Gastrocnemius medialis (tissue), 4 donors: Measurements from ENCODE around the gene PI4KA. TPM values are rescaled to one million over a fixed set of nuclear protein-coding genes. Genes with fewer than 3 reads are reported as not detected.

Experiments
- ATAC-seq, 2 donors: fragments of 150-250 bp; one replicate each; pipeline ENCODE4 v1.9.1; 2016
- DNase-seq, 2 donors: peaks; one replicate each; pipeline ENCODE4 v3.0.0-alpha.2; 2019
- H3K27ac ChIP-seq, 4 donors: fragments of 200-600 bp; sonication (generic); 1 replicate in 1 of 4; 2 replicates in 3 of 4; pipeline ENCODE4 v1.5.1; 2016 to 2018; ENCODE audit warnings: mild to moderate bottlenecking in 2 of 4, moderate library complexity in 1 of 4
- H3K27me3 ChIP-seq, 3 donors: fragments of 200-600 bp; sonication (generic) in 2 of 3; 1 replicate in 1 of 3; 2 replicates in 2 of 3; pipeline versions ENCODE4 v1.5.1 to v1.6.0; 2016 to 2019; ENCODE audit warnings: mild to moderate bottlenecking in 1 of 3, moderate library complexity in 1 of 3
- H3K36me3 ChIP-seq, 2 donors: fragments of 200-600 bp; sonication (generic) in 1 of 2; one replicate each; pipeline ENCODE4 v1.5.1; 2017 to 2018
- H3K4me1 ChIP-seq, 2 donors: fragments of 200-600 bp; sonication (generic) in 1 of 2; one replicate each; pipeline ENCODE4 v1.5.1; 2016 to 2017; ENCODE audit warnings: mild to moderate bottlenecking in 2 of 2
- H3K4me3 ChIP-seq, 4 donors: fragments of 200-600 bp; sonication (generic) in 3 of 4; 1 replicate in 1 of 4; 2 replicates in 3 of 4; pipeline ENCODE4 v1.5.1; 2016 to 2019; ENCODE audit warnings: mild to moderate bottlenecking in 2 of 4
- H3K9me3 ChIP-seq, 3 donors: fragments of 200-600 bp; sonication (generic) in 2 of 3; 1 replicate in 1 of 3; 2 replicates in 2 of 3; pipeline ENCODE4 v1.5.1; 2016 to 2019
- POLR2A ChIP-seq, 2 donors: fragments of 450-650 bp; IDR thresholded peaks; one replicate each; pipeline ENCODE4 v1.6.1; 2017; ENCODE audit warnings: antibody characterized with exemption in 2 of 2, mild to moderate bottlenecking in 2 of 2, moderate library complexity in 2 of 2
- in situ Hi-C, 4 donors: fragments of 200-750 bp; cut with MboI; loops; one replicate each; pipeline versions ENCODE4 v1.15.0 to v1.8.0; 2017; ENCODE audit warnings: low sequenced_read_pairs in 4 of 4
- intact Hi-C: fragments of 100-400 bp; cut with DNase I; formaldehyde crosslinking; loops from one replicate; pipeline ENCODE4 v1.15.1; 2023; ENCODE audit warnings: low total_unique reads
- total RNA-seq, 4 donors: library from RNA; depleted of rRNA; stranded (reverse); fragments of >200 nt; gene quantifications; one replicate each; pipeline versions ENCODE4 v1.1.0 to v1.2.3, GENCODE V29; 2016
- TF ChIP-seq, protein P1 (sequence below), 5 experiments: fragments of 450-650 bp in 3 of 5; fragments of 200-600 bp in 2 of 5; sonication (generic) in 2 of 5; IDR thresholded peaks in 4 of 5; conservative IDR thresholded peaks in 1 of 5; 1 replicate in 4 of 5; 2 replicates in 1 of 5; pipeline ENCODE4 v1.5.1; 2016 to 2019; ENCODE audit warnings: antibody characterized with exemption in 5 of 5, mild to moderate bottlenecking in 3 of 5, moderate library complexity in 3 of 5

Gene PI4KA
- total RNA-seq: 10 to 100 TPM; 40.1 to 59.7 (median 45.4) TPM

DNA sequence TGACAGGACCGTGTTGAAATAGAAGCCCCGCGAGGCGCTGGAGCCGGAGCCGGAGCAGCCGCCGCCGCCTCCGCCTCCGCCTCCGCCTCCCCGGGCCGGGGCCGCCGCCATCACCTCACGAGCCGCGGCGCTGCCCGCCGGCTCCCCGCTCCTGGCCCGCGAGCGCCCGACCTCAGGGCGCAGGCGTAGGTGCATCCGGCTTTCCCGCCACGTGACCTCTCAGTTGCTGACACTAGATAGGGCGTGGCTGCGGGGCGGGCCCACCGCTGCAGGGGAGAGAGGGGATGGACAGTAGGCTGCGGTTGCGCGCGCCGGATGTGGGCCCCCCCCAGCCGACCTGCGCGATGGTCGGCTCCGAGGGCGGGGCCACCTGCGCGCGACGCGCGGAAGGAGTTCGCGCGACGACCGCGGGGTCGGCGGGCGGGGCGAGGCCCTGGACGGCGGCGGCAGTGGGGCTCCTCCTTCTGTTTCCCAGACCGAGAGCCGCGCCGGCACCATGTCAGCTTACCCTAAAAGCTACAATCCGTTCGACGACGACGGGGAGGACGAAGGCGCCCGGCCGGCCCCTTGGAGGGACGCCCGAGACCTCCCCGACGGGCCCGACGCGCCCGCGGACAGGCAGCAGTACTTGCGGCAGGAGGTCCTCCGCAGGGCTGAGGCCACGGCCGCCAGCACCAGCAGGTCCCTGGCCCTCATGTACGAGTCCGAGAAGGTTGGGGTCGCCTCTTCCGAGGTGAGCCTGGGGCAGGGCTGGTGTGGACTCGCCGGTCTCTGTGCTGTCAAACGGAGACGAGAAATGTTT is at the start of gene PI4KA, which contains the start of gene SNAP29:
Gene PI4KA (minus strand): TSS at position 197 of the 802 bp plus-strand sequence. CDS start 86 bp downstream, at position 111.
Gene SNAP29 (plus strand): TSS at position 393 of the 802 bp plus-strand sequence. CDS start 104 bp downstream, at position 497.
- no peaks in the 10 kb centered on the region for H3K9me3 ChIP-seq
- H3K4me1 ChIP-seq: peaks cover 17 to 27% of the 10 kb centered on the region in 2 donors
- DNase-seq: peak; percentile 98 to 99
- H3K36me3 ChIP-seq: peaks cover 0 to 7% of the 10 kb centered on the region in 2 donors
- H3K27ac ChIP-seq: peak within 1 kb of the TSS; percentile 83 to 91 (median 90)
- in situ Hi-C loops: no loop called here
- intact Hi-C loops: loop anchor here (1.0 kb wide), 2 partner anchors 58 to 142 kb away; partner anchors contain the start of gene CRKL
- no peaks in the 10 kb centered on the region for H3K27me3 ChIP-seq
- TF ChIP-seq, protein P1, sequence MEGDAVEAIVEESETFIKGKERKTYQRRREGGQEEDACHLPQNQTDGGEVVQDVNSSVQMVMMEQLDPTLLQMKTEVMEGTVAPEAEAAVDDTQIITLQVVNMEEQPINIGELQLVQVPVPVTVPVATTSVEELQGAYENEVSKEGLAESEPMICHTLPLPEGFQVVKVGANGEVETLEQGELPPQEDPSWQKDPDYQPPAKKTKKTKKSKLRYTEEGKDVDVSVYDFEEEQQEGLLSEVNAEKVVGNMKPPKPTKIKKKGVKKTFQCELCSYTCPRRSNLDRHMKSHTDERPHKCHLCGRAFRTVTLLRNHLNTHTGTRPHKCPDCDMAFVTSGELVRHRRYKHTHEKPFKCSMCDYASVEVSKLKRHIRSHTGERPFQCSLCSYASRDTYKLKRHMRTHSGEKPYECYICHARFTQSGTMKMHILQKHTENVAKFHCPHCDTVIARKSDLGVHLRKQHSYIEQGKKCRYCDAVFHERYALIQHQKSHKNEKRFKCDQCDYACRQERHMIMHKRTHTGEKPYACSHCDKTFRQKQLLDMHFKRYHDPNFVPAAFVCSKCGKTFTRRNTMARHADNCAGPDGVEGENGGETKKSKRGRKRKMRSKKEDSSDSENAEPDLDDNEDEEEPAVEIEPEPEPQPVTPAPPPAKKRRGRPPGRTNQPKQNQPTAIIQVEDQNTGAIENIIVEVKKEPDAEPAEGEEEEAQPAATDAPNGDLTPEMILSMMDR (IDR thresholded peaks at IDR 0.05 in 4 of 5, conservative IDR thresholded peaks at IDR 0.05 in 1 of 5): peak in 3 of 5 experiments; percentile 5 to 50 (median 23)
- TF ChIP-seq POLR2A (IDR thresholded peaks at IDR 0.05): peak; percentile 93 to 94
- H3K4me3 ChIP-seq: peak within 1 kb of the TSS; percentile 68 to 93 (median 84)
- ATAC-seq: peak; percentile 95 to 98

DNA sequence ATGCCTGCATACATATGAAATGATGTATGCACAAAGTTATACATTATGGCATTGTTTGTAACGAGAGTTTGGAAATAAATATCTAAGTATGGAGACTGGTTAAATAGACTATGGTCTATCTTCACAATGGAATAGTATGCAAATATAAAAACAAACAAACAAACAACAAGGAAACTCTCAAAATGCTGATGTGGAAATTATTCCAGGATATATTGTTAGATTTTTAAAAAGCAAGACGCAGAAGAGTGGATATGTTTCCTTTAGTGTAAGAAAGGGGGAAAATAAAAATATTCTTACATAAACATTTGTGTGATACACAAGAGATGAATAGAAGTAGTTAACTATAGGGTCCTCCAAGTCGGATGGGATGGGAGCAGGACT is 47.8 kb upstream of the PI4KA start:
- TF ChIP-seq, protein P1 (IDR thresholded peaks at IDR 0.05 in 4 of 5, conservative IDR thresholded peaks at IDR 0.05 in 1 of 5): no peak
- no peak for TF ChIP-seq POLR2A (IDR thresholded peaks at IDR 0.05)
- in situ Hi-C loops: no loop called here
- DNase-seq: no peak

DNA sequence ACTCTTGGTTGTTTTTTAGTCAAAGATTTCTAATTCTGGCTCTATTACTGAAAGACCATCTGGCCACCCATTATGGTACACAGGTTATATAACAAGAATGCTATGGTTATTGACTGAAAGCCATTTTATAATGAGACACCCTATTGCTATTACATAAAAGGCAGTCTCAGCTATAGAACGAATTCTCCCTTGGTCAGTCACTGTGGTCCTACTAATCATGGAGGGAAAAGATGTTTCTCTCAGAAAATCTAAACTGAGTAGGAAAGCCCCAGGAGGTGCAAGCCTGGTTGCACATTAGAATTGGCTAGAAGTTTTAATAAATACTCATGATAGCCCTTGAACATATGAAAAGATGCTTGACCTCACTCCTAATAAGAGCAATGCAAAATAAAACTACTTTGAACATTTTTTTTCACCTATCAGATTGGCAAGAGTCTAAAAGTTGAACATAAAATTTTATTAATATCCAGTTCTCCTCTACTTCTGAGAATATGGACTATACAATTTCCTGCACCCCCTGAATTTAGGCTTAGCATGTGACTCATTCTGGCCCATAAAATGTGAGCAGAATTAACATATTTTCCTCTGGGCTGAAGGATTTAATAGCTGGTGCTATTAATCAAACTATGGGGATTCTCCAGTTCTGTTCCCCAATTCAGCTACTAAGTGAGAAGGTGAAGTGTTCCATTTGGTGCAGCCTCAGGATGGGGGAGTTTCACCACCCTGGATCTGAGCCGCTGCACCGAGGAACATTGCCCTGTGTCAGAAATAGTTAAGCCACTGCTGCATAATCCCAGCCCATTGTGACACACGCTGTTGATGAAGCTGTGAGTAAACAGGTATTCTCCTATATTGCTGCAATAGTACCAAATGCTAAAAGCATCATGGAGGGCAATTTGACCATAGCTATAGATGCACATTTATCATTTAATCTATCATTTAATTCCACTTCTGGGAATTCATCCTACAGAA is 47.1 kb upstream of the PI4KA start:
- H3K4me3 ChIP-seq: no peak overlapping the region
- intact Hi-C loops (no loop called here), in situ Hi-C loops (no loop called here)
- no peaks in the 10 kb centered on the region for H3K36me3 ChIP-seq
- no peaks in the 10 kb centered on the region for H3K27me3 ChIP-seq
- TF ChIP-seq, protein P1 (IDR thresholded peaks at IDR 0.05 in 4 of 5, conservative IDR thresholded peaks at IDR 0.05 in 1 of 5): no peak
- TF ChIP-seq POLR2A (IDR thresholded peaks at IDR 0.05): no peak
- no peaks in the 10 kb centered on the region for H3K4me1 ChIP-seq
- ATAC-seq (no peak), DNase-seq (no peak)
- H3K9me3 ChIP-seq: no peaks in the 10 kb centered on the region
- no peak overlapping the region for H3K27ac ChIP-seq

More for the DNA sequence above, 47.8 kb upstream of the PI4KA start:
- intact Hi-C loops: no loop called here
- ATAC-seq: no peak
- H3K27me3 ChIP-seq: no peaks in the 10 kb centered on the region
- no peak overlapping the region for H3K27ac ChIP-seq
- H3K4me3 ChIP-seq: no peak overlapping the region
- H3K9me3 ChIP-seq: no peaks in the 10 kb centered on the region
- H3K4me1 ChIP-seq: no peaks in the 10 kb centered on the region
- no peaks in the 10 kb centered on the region for H3K36me3 ChIP-seq

DNA sequence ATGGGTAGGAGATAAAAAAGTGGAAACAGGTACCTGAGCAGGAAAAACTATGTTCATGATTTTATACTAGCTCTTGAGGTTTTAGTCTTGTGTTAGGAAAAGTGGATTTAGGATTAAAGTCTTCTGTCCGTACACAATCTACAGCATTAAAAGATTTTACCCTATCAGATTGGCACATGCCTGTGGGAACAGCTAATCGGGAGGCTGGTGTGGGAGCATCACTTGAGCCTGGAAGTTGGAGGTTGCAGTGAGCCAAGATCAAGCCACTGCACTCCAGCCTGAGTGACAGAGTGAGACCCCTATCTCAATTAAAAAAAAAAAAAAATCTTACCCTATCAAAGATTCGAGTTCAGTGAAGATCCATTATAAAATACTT is 46.4 kb upstream of the PI4KA start:
- no peak for ATAC-seq
- intact Hi-C loops (no loop called here), in situ Hi-C loops (no loop called here)
- no peak for DNase-seq
- Histone ChIP-seq H3K4me1 (no peaks in the 10 kb centered on the region), H3K4me3 (no peak overlapping the region), H3K9me3 (no peaks in the 10 kb centered on the region), H3K27ac (no peak overlapping the region), H3K27me3 (no peaks in the 10 kb centered on the region), H3K36me3 (no peaks in the 10 kb centered on the region)
- TF ChIP-seq, protein P1 (IDR thresholded peaks at IDR 0.05 in 4 of 5, conservative IDR thresholded peaks at IDR 0.05 in 1 of 5): no peak
- TF ChIP-seq POLR2A (IDR thresholded peaks at IDR 0.05): no peak
